GM13977 (cell line): Measurements from ENCODE around the gene CITED4.
A peak's percentile ranks its signal among the peaks of the same experiment; 100 is the strongest.

Experiments
- DNase-seq: peaks from one replicate; pipeline ENCODE4 v3.0.0; 2012; ENCODE audit warnings: low spot score
- in situ Hi-C: fragments of 300-500 bp; cut with MboI; formaldehyde crosslinking; loops from one replicate; pipeline ENCODE4 v1.12.0; 2022; ENCODE audit warnings: low sequenced_read_pairs, low pct_unique_long_range_greater_than_20kb, mixed read lengths, inconsistent platforms; ENCODE audit not compliant: unreplicated experiment
- TF ChIP-seq, protein P1 (sequence below): IDR thresholded peaks from 2 replicates; pipeline ENCODE4 v1.5.1; 2012; ENCODE audit warnings: mild to moderate bottlenecking, control low read depth; ENCODE audit not compliant: insufficient read depth; ENCODE audit errors: extremely low read depth, missing control alignments

CITED4 gene

DNA sequence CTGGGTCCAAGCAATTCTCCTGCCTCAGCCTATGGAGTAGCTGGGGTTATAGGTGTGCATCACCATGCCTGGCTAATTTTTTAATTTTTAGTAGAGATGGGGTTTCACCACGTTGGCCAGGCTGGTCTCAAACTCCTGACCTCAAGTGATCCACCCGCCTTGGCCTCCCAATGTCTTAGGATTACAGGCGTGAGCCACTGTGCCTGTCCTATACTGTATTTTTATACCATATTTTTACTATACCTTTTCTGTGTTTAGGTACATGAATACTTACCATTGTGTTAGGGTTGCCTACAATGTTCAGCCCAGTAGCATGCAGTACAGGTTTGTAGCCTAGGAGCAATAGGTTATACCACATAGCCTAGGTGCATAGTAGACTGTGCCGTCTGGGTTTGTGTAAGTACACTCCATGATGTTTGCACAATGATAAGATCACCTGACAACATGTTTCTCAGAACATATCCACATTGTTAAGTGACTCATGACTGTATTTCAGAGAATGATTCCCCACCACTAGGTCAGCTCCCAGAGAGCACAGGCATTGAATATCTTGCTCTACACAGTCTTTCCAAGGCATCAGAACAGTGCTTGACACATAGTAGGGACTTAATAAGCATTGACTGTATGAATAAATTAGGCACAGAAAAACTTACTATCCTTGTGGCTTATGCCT is 6.0 kb upstream of the CITED4 start:
- TF ChIP-seq, protein P1, sequence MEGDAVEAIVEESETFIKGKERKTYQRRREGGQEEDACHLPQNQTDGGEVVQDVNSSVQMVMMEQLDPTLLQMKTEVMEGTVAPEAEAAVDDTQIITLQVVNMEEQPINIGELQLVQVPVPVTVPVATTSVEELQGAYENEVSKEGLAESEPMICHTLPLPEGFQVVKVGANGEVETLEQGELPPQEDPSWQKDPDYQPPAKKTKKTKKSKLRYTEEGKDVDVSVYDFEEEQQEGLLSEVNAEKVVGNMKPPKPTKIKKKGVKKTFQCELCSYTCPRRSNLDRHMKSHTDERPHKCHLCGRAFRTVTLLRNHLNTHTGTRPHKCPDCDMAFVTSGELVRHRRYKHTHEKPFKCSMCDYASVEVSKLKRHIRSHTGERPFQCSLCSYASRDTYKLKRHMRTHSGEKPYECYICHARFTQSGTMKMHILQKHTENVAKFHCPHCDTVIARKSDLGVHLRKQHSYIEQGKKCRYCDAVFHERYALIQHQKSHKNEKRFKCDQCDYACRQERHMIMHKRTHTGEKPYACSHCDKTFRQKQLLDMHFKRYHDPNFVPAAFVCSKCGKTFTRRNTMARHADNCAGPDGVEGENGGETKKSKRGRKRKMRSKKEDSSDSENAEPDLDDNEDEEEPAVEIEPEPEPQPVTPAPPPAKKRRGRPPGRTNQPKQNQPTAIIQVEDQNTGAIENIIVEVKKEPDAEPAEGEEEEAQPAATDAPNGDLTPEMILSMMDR: no peak
- in situ Hi-C loops: no loop called here
- DNase-seq: no peak

DNA sequence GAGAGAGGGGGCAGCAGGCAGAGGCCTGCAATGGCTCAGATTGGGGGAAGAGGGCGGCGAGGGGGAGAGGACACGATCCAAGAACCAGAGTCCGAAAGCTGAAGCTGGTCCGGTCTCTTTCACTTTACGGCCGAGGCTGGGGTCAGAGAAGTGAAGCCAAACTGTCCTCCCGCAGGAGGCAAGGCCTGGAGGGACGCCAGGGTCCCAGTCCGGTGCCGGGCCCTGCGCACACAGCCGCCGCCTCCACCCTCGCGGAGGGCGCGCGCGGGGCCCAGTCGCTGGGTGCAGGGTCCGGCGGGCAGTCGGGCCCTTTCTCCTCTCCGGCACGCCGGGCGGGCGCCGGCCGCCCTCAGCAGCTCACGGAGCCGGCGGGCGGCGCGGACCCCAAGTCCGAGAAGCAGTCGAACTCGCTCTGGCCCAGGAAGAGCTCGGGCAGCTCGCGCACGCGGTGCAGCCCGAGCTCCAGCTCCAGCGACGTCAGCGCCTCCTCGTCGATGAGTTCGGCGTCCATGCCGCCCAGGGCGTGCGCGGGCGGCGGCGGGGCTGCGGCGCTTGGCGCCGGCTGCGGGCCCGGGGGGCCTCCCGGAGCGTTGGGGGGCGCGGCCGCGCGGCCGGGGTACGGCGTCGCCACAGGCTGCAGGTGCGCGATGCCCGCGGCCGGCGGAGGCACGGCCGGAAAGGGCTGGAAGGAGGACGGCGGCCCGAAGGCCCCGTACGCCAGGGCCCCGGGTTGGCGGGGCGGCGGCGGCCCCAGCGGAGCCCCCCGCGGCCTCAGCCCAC is 749 bp downstream of the CITED4 start:
- in situ Hi-C loops: no loop called here
- peak; percentile 56 for DNase-seq

DNA sequence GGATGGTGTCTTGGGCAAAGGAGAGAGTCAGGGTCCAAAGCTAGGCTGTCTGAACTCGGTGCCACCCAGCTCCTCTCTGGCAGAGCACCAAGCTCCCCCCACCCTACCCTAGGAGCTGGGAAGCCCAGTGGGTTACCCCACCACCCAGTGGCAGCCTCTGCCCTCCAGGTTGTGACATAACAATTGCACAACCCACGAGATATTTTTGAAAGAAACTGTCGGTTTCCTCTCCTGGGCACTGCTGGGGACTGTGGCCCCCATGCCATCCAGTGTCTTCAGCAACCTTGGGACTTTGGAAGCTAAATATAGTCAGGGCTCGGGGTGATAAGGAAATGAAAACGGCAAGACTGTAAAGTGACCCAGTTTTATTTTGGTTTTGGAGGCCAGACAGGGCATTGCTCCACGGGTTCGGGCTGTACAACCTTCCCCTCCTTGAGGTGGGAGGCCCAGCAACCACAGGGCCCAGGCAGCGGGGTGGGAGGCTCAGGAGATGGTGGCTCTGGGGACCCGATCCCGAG is 1.4 kb downstream of the CITED4 start:
- in situ Hi-C loops: no loop called here
- no peak for DNase-seq
- TF ChIP-seq, protein P1: no peak

More for the DNA sequence above, 749 bp downstream of the CITED4 start:
- TF ChIP-seq, protein P1: no peak

DNA sequence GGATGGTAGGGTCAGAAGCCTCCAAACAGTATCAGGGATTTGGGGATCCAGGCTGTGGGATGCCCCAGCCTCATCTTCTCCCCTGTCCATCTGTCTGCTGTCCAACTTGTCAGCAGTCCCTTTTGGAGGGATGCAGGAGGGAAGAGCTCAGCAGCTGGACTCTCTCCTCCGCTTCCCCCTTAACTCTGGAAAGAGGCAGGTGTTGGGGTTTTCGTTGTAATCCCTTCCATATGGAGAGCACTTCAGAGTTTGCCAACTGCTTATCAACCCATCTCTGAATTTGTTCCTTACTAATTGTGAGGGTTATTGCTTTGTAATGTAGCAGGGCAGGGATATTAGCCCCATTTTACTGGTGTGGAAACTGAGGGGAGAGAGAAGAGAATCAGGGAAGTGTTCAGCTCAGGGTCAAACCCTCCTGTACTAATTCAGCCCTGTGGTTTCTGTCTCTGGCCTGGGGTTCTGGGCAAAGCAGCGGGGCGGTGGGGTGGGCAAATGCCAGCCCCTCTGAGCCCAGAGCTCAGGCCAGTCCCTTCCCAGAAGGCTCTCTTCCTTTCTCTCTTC is 3.2 kb downstream of the CITED4 start:
- TF ChIP-seq, protein P1: no peak
- in situ Hi-C loops: loop anchor here (10.0 kb wide), 1 partner anchor 96 kb away; no protein-coding TSS in a partner anchor
- no peak for DNase-seq

DNA sequence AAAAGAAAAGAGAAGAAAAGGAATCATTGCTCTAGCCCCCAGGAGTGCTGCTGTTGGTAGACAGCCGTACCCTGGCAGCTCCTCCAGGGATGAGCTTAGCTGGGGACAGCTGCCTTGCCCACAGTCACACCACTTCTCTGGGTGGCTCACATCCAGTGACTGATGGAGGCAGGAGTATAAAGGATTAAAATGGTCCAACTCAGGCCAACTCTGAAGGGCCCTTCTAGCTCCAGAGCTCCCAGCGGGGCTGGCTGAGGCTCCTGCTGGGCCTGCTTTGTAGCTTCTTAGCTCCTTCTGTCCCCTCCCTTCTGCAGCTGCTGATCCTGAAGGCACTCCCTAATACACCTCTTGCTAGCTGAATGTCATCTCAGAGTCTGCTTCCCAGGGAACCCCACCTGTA is 4.4 kb downstream of the CITED4 start:
- TF ChIP-seq, protein P1: no peak
- DNase-seq: no peak
- in situ Hi-C loops: loop anchor here (10.0 kb wide), 1 partner anchor 97 kb away; no protein-coding TSS in a partner anchor

DNA sequence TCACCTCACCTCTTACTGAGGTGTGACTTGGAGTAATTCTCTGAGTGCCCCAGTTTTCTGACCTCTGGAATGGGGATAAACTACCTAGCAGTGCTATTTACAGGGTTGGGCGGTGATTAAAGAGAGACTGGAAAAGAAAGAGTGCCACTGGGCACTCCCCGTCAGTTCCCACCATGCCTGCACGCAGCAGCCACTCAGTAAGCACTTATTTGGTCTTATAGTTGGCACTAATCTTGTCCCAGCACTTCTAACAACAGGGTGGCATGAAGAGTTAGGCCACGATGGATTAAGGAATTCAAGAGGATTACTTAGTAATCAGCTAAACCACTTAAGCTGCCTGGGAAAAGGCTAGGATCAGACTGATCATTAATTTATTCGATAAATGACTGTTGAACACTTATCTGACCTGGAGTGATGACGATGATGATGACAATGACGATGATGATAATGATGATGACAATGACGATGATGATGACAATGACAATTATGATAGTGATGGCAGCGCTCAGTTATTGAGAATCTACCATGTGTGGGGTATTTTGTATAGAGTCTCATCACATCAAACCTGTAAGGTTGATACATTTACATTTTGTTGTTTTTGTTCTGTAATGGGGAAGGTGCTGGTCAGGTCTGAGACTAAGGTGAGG is 5.4 kb downstream of the CITED4 start:
- no peak for DNase-seq
- in situ Hi-C loops: loop anchor here (10.0 kb wide), 1 partner anchor 98 kb away; no protein-coding TSS in a partner anchor
- TF ChIP-seq, protein P1: no peak
